Liver (tissue), 2 donors: ENCODE measurements around the gene UCK2.

Source experiments
- TF ChIP-seq, protein P1 (sequence below): fragments of 150-350 bp; IDR thresholded peaks from 2 replicates; pipeline ENCODE4 v1.5.1; 2017; ENCODE audit warnings: improper control_type of control experiment, low read depth, low read length; ENCODE audit not compliant: missing input control
- TF ChIP-seq, protein P2 (sequence below): IDR thresholded peaks from 2 replicates; pipeline ENCODE4 v1.6.1; 2016; ENCODE audit warnings: antibody characterized with exemption, mild to moderate bottlenecking
- donor health status: healthy.

DNA sequence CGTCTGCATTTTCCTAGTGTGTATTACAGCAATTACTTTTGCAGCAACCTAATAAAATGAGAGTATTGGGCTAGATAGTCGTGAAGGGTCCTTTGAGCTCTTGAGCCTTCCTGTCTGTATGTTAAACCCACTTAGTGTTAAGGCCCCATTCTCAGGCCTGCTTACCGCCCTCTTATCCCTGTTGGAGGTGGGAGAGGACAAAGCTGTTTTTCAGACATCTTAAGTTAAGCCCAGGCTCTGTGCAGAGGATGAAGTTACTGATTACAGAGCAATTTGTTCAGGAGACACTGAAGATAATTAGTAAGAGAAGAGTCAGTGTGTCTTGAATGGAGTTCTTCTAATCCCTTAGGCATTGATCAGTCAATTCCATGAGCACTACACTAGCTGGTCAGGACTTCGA lies 114.6 kb downstream of the UCK2 start:
- TF ChIP-seq, protein P1, sequence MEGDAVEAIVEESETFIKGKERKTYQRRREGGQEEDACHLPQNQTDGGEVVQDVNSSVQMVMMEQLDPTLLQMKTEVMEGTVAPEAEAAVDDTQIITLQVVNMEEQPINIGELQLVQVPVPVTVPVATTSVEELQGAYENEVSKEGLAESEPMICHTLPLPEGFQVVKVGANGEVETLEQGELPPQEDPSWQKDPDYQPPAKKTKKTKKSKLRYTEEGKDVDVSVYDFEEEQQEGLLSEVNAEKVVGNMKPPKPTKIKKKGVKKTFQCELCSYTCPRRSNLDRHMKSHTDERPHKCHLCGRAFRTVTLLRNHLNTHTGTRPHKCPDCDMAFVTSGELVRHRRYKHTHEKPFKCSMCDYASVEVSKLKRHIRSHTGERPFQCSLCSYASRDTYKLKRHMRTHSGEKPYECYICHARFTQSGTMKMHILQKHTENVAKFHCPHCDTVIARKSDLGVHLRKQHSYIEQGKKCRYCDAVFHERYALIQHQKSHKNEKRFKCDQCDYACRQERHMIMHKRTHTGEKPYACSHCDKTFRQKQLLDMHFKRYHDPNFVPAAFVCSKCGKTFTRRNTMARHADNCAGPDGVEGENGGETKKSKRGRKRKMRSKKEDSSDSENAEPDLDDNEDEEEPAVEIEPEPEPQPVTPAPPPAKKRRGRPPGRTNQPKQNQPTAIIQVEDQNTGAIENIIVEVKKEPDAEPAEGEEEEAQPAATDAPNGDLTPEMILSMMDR: no peak
- TF ChIP-seq, protein P2, sequence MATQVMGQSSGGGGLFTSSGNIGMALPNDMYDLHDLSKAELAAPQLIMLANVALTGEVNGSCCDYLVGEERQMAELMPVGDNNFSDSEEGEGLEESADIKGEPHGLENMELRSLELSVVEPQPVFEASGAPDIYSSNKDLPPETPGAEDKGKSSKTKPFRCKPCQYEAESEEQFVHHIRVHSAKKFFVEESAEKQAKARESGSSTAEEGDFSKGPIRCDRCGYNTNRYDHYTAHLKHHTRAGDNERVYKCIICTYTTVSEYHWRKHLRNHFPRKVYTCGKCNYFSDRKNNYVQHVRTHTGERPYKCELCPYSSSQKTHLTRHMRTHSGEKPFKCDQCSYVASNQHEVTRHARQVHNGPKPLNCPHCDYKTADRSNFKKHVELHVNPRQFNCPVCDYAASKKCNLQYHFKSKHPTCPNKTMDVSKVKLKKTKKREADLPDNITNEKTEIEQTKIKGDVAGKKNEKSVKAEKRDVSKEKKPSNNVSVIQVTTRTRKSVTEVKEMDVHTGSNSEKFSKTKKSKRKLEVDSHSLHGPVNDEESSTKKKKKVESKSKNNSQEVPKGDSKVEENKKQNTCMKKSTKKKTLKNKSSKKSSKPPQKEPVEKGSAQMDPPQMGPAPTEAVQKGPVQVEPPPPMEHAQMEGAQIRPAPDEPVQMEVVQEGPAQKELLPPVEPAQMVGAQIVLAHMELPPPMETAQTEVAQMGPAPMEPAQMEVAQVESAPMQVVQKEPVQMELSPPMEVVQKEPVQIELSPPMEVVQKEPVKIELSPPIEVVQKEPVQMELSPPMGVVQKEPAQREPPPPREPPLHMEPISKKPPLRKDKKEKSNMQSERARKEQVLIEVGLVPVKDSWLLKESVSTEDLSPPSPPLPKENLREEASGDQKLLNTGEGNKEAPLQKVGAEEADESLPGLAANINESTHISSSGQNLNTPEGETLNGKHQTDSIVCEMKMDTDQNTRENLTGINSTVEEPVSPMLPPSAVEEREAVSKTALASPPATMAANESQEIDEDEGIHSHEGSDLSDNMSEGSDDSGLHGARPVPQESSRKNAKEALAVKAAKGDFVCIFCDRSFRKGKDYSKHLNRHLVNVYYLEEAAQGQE: no peak
